PC-9 (cell line): ENCODE results near the gene IQSEC1.

ENCODE experiments used
- CTCF ChIP-seq: fragments of 200-600 bp; sonication (generic); conservative IDR thresholded peaks from 2 replicates; pipeline ENCODE4 v1.6.1; 2017; ENCODE audit warnings: mixed run types, antibody characterized with exemption, mild to moderate bottlenecking, moderate library complexity
- EZH2 ChIP-seq: fragments of 200-600 bp; sonication (generic); IDR thresholded peaks from 2 replicates; pipeline ENCODE4 v1.8.0; 2017; ENCODE audit warnings: antibody characterized with exemption, low read depth

DNA sequence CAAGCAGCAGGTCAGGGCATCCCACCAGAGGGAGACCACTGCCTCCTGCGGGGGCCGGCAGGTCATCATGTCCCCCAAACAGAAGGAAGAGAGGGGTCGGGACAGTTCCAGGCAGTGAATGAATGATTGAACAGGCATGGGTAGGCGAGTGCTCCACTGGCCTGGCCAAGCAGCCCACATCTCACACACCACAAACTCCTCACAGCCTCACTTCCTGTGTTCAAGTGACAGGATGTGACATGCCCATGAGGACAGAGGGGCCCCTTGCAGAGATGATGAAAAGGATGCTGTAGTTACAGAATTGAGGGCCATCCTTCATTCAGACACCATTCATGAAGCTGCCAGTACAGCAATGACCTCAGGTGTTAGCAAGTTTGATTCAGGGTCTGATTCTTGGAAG, 3.7 kb downstream of the IQSEC1 start:
- TF ChIP-seq EZH2 (no peak), CTCF (no peak)
